Activated CD8-positive, alpha-beta T cell treated with anti-CD3 and anti-CD28 coated beads for 36 hours (primary cell): ENCODE results near the gene CACNA2D4. TPM values are rescaled to one million over a fixed set of nuclear protein-coding genes. Genes with fewer than 3 reads are reported as not detected.

Experiments used
- ATAC-seq: fragments of 200-7000 bp; cut with Tn5 transposase; one replicate; pipeline ENCODE4 v1.10.0; 2021; ENCODE audit warnings: mild to moderate bottlenecking, moderate library complexity
- CTCF ChIA-PET: fragments of 350-600 bp; sonication (Branson Sonifier 250); formaldehyde crosslinking; loops from one replicate; lab custom pipeline; 2021; ENCODE audit warnings: antibody characterized with exemption; lab: Charles Lee
- POLR2A ChIA-PET: fragments of 350-600 bp; sonication (Branson Sonifier 250); formaldehyde crosslinking; loops from one replicate; lab custom pipeline; 2021; ENCODE audit warnings: antibody characterized with exemption; lab: Charles Lee
- DNase-seq: peaks from one replicate; pipeline ENCODE4 v3.0.0-alpha.2; 2020
- H3K27ac Mint-ChIP-seq: one replicate; pipeline ENCODE4 v1.8.0; 2021; ENCODE audit warnings: mild to moderate bottlenecking, mixed read lengths
- H3K27me3 Mint-ChIP-seq: one replicate; pipeline ENCODE4 v1.8.0; 2021; ENCODE audit warnings: mixed read lengths
- H3K36me3 Mint-ChIP-seq: one replicate; pipeline ENCODE4 v1.8.0; 2021; ENCODE audit warnings: low read depth, mixed read lengths
- H3K4me1 Mint-ChIP-seq: one replicate; pipeline ENCODE4 v1.8.0; 2021; ENCODE audit warnings: low read depth, mixed read lengths
- H3K4me3 Mint-ChIP-seq: one replicate; pipeline ENCODE4 v1.8.0; 2021; ENCODE audit warnings: mild to moderate bottlenecking, moderate library complexity, mixed read lengths
- H3K9me3 Mint-ChIP-seq: one replicate; pipeline ENCODE4 v1.8.0; 2021; ENCODE audit warnings: mixed read lengths
- intact Hi-C: fragments of 100-400 bp; cut with micrococcal nuclease; formaldehyde crosslinking; loops from one replicate; pipeline ENCODE4 v1.10.0; 2022
- total RNA-seq, 2 experiments: library from RNA; stranded (reverse); gene quantifications; one replicate each; pipeline ENCODE4 v1.2.3, GENCODE V29; 2021
- TF ChIP-seq, protein P1 (sequence below): fragments of 200-600 bp; IDR thresholded peaks from one replicate; pipeline ENCODE4 v1.8.0; 2022; ENCODE audit warnings: antibody characterized with exemption, mild to moderate bottlenecking

The CACNA2D4 gene
- total RNA-seq, 2 experiments from 2014 or later: 4.2 to 4.3 TPM

DNA sequence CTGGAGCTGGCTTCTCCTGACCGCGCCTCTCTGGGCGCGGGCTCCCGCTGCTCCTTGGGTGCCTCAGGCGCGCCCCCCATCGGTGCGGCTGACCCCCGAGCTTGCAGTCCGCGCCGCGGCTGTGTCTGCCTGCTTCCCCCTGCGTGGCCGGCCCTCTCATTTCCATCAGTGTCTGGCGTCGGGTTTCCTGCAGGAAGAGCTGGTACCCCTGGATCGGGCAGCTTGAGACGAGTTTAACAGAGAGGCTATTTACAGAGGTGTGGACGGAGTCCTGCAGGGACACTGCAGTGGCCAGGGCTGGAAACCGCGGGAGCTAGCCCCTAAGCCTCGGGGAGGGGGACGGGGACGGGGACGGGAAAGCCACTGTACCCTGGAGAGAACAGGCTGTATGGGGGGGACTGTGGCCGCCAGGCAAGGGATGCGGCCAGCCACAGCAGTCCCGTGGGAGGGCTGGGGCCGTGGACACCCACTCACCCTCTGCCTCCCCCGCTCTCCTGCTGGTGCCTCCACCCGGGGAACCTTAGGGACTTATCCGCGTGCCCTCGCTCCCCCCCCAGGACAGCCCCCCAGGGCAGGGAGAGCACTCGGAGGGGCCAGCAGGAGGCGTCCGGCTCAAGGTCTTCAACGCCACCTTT, 3.7 kb upstream of the CACNA2D4 start:
- no peak for DNase-seq
- Mint-ChIP-seq H3K27me3 (peaks cover 5% of the 10 kb centered on the region), H3K27ac (no peak overlapping the region), H3K4me3 (no peak overlapping the region), H3K4me1 (peaks cover 9% of the 10 kb centered on the region), H3K9me3 (no peaks in the 10 kb centered on the region), H3K36me3 (no peaks in the 10 kb centered on the region)
- ChIA-PET CTCF (interaction anchor here (5.8 kb wide), 1 partner anchor 18 kb away, joined by 23 read pairs; no protein-coding TSS in a partner anchor), POLR2A (no interaction called here)
- intact Hi-C loops: no loop called here
- ATAC-seq: no peak
- TF ChIP-seq, protein P1, sequence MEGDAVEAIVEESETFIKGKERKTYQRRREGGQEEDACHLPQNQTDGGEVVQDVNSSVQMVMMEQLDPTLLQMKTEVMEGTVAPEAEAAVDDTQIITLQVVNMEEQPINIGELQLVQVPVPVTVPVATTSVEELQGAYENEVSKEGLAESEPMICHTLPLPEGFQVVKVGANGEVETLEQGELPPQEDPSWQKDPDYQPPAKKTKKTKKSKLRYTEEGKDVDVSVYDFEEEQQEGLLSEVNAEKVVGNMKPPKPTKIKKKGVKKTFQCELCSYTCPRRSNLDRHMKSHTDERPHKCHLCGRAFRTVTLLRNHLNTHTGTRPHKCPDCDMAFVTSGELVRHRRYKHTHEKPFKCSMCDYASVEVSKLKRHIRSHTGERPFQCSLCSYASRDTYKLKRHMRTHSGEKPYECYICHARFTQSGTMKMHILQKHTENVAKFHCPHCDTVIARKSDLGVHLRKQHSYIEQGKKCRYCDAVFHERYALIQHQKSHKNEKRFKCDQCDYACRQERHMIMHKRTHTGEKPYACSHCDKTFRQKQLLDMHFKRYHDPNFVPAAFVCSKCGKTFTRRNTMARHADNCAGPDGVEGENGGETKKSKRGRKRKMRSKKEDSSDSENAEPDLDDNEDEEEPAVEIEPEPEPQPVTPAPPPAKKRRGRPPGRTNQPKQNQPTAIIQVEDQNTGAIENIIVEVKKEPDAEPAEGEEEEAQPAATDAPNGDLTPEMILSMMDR: no peak

DNA sequence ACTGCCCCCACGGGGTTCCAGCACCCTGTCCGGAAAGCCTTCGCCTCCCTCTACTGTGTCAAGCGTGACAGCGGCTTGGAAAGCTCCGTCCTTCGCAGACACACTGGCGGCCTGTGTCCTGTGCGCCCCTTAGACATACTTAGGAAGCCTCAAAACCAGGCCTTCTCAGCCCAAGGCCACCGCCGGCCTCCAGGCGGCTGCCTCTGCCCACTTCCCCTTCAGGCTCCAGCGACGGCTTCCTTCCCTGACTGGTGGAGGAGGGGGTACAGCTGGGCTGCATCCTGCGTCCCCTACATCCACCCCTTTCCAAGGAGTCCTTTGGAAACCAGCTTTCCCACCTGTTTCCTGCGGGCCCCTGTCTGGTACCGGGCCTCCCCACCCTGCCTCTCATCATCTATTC, 2.5 kb upstream of the CACNA2D4 start:
- H3K9me3 Mint-ChIP-seq: no peaks in the 10 kb centered on the region

DNA sequence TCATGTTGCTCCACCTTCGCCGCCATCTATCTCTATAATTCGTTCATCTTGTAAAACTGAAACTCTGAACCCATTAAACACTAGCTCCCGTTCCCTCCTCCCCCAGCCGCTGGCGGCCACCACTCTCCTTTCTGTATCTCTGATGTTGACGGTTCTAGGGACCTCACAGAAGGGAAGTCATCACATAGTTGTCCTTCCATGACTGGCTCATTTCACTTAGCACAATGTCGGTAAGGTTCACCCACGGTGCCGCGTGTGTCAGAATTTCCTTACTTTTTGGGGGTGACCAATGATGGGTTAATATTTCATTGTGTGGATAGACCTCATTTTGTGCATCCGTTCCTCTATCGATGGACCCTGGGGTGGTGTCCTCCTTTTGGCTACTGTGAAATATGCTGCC, 2.0 kb upstream of the CACNA2D4 start:
- Mint-ChIP-seq H3K9me3 (no peaks in the 10 kb centered on the region), H3K4me3 (no peak overlapping the region), H3K4me1 (peaks cover 19% of the 10 kb centered on the region), H3K27ac (no peak overlapping the region), H3K36me3 (no peaks in the 10 kb centered on the region), H3K27me3 (peaks cover 5% of the 10 kb centered on the region)
- ATAC-seq: no peak
- ChIA-PET CTCF (interaction anchor here (1.5 to 5.8 kb wide), 3 partner anchors 19 to 267 kb away, joined by 4 to 23 read pairs (median 10); no protein-coding TSS in a partner anchor), POLR2A (interaction anchor here (1.1 kb wide), 1 partner anchor 99 kb away, joined by 3 read pairs; no protein-coding TSS in a partner anchor)
- DNase-seq: no peak
- intact Hi-C loops: no loop called here
- TF ChIP-seq, protein P1: no peak

More for the DNA sequence above, 2.5 kb upstream of the CACNA2D4 start:
- DNase-seq (no peak), ATAC-seq (no peak)
- intact Hi-C loops: no loop called here
- POLR2A ChIA-PET: interaction anchor here (1.1 kb wide), 1 partner anchor 100 kb away, joined by 3 read pairs; no protein-coding TSS in a partner anchor
- no peaks in the 10 kb centered on the region for H3K36me3 Mint-ChIP-seq
- H3K4me1 Mint-ChIP-seq: peaks cover 14% of the 10 kb centered on the region
- no peak overlapping the region for H3K27ac Mint-ChIP-seq
- H3K4me3 Mint-ChIP-seq: no peak overlapping the region
- H3K27me3 Mint-ChIP-seq: peaks cover 5% of the 10 kb centered on the region
- CTCF ChIA-PET: interaction anchor here (1.5 to 5.8 kb wide), 2 partner anchors 19 to 268 kb away, joined by 4 to 23 read pairs; no protein-coding TSS in a partner anchor
- TF ChIP-seq, protein P1: no peak

DNA sequence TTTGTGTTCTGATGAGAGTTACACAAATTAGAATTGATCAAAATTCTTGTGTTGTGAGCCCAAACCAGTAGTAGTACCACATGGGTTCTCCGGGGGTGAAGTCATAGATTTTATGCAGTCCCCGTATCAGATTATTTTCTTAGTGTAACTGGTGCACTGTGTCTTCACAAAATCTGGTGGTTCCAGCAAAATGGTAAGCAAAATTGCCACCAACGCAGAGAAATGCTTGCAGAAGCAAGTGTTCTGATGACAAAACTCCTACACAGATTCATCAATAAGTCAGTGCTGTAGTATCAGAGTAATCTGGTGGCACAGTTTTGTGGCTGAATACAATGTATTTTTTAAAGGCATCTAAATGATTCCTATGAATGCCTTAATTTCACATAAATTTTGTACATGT, 1.3 kb upstream of the CACNA2D4 start:
- TF ChIP-seq, protein P1: no peak
- H3K9me3 Mint-ChIP-seq: no peaks in the 10 kb centered on the region
- intact Hi-C loops: no loop called here

DNA sequence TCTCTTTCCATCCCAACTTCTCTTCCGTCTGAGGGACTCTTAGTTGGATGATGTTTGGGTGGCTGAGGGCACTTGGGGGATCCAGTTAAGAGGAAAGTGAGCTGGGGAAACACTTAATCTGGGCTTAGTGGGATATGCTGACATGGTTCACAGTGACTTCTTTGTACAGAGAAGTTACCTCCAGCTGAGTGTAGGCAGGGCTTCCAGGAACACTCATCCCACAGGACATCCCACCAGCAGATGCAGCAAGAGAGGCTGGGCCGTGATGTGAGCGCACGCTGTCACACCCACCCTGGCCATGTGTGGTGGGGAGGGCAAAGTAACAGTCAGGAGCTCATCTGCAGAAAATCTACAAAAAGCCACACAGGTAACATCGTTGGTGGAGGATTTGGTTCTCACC, 832 bp upstream of the CACNA2D4 start:
- TF ChIP-seq, protein P1: no peak
- Mint-ChIP-seq H3K4me1 (peaks cover 16% of the 10 kb centered on the region), H3K9me3 (no peaks in the 10 kb centered on the region), H3K27ac (no peak overlapping the region), H3K36me3 (no peaks in the 10 kb centered on the region), H3K4me3 (no peak overlapping the region), H3K27me3 (peaks cover 5% of the 10 kb centered on the region)
- DNase-seq (no peak), ATAC-seq (no peak)
- intact Hi-C loops: no loop called here
- CTCF ChIA-PET: interaction anchor here (2.6 to 5.8 kb wide), 2 partner anchors 21 to 128 kb away, joined by 10 to 23 read pairs; no protein-coding TSS in a partner anchor
- POLR2A ChIA-PET: no interaction called here

More for the DNA sequence above, 1.3 kb upstream of the CACNA2D4 start:
- CTCF ChIA-PET: interaction anchor here (1.5 to 5.8 kb wide), 3 partner anchors 20 to 266 kb away, joined by 4 to 23 read pairs (median 10); no protein-coding TSS in a partner anchor
- DNase-seq (no peak), ATAC-seq (no peak)
- Mint-ChIP-seq H3K4me1 (peaks cover 19% of the 10 kb centered on the region), H3K27ac (no peak overlapping the region), H3K36me3 (no peaks in the 10 kb centered on the region), H3K27me3 (peaks cover 5% of the 10 kb centered on the region), H3K4me3 (no peak overlapping the region)
- POLR2A ChIA-PET: no interaction called here
